ENCODE measurements around the gene KLHDC3.

Gene KLHDC3

DNA sequence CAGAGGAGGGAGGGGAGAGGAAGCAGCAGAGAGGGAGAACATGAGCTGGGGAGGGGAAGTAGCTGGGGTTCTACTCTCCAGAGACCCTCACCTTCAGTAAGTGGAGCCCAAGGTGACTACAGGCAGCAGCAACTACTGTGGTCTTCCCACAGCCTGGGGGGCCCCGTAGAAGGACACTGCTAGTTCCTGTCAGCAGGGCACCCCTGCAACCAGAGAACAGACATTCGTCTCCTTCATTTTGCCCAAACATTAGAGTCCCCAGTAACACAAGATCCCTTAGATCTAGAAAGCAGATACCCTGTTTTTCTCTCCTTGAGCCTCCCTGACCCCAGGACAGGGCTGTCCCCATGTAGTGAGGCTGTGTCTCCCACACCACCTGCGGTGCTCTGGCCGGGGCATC is 45.3 kb upstream of the KLHDC3 start:
- no peak overlapping the region for H3K4ac ChIP-seq (ENCODE audit: low read length)
- no peak overlapping the region for H3K18ac ChIP-seq (ENCODE audit: low read length)
- no peak overlapping the region for H3K4me2 ChIP-seq (ENCODE audit: insufficient read depth, low read length, poor library complexity, severe bottlenecking)
- no peak overlapping the region for H2BK120ac ChIP-seq (ENCODE audit: low read depth, low read length)
- no peak overlapping the region for H2BK12ac ChIP-seq (ENCODE audit: low read length)
- H3K27ac ChIP-seq (replicated peaks; ENCODE audit: low read length): no peak overlapping the region
- H2BK5ac ChIP-seq (ENCODE audit: low read length): no peak overlapping the region
- peaks cover 0 to 3% of the 10 kb centered on the region in 2 donors for H3K4me1 ChIP-seq (ENCODE audit: control insufficient read depth in 2 of 2, insufficient read depth in 1 of 2, low read depth in 1 of 2, low read length in 2 of 2)
- H3K4me3 ChIP-seq (ENCODE audit: low read length in 2 of 2): no peak overlapping the region
- no peak overlapping the region for H3K14ac ChIP-seq (ENCODE audit: low read length)
- no peak overlapping the region for H2AFZ ChIP-seq (ENCODE audit: low read length)
- H3K9ac ChIP-seq (ENCODE audit: low read depth, low read length, poor library complexity): no peak overlapping the region
- no peak overlapping the region for H2BK15ac ChIP-seq (ENCODE audit: low read length)
- H4K91ac ChIP-seq (ENCODE audit: low read depth, low read length, poor library complexity): no peak overlapping the region
- H4K8ac ChIP-seq (ENCODE audit: low read depth, low read length): no peak overlapping the region
- peaks cover 8 to 42% of the 10 kb centered on the region in 2 donors for H3K36me3 ChIP-seq (replicated peaks in 1 of 2; ENCODE audit: control insufficient read depth in 2 of 2, insufficient read depth in 2 of 2, low read length in 2 of 2)
- no peak for DNase-seq (ENCODE audit: low spot score)
- H3K79me1 ChIP-seq (ENCODE audit: low read depth, low read length): peaks cover 2% of the 10 kb centered on the region
- H3K27me3 ChIP-seq (ENCODE audit: control insufficient read depth in 3 of 3, insufficient read depth in 3 of 3, low read depth in 1 of 3, low read length in 3 of 3): no peaks in the 10 kb centered on the region
- H2AK5ac ChIP-seq (ENCODE audit: low read depth, low read length): no peak overlapping the region
- H3K23ac ChIP-seq (ENCODE audit: low read depth, low read length, poor library complexity): no peak overlapping the region
- WGBS, 2 donors (ENCODE audit: extremely low coverage in 2 of 2, insufficient read length in 2 of 2, insufficient replicate concordance in 1 of 2): no CpG with 5 or more reads among the region's 4 CpGs
- H3K9me3 ChIP-seq (replicated peaks in 1 of 2; ENCODE audit: control insufficient read depth in 2 of 2, insufficient read depth in 1 of 2, low read depth in 1 of 2, low read length in 2 of 2): no peaks in the 10 kb centered on the region

- Histone ChIP-seq H2BK12ac (ENCODE audit: low read length) (no peak overlapping the region), H3K9me3 (replicated peaks in 1 of 2; ENCODE audit: control insufficient read depth in 2 of 2, insufficient read depth in 1 of 2, low read depth in 1 of 2, low read length in 2 of 2) (no peaks in the 10 kb centered on the region), H4K91ac (ENCODE audit: low read depth, low read length, poor library complexity) (no peak overlapping the region), H3K79me1 (ENCODE audit: low read depth, low read length) (peaks cover 2% of the 10 kb centered on the region), H2AFZ (ENCODE audit: low read length) (no peak overlapping the region), H4K8ac (ENCODE audit: low read depth, low read length) (no peak overlapping the region), H3K4me1 (ENCODE audit: control insufficient read depth in 2 of 2, insufficient read depth in 1 of 2, low read depth in 1 of 2, low read length in 2 of 2) (no peaks in the 10 kb centered on the region), H2BK15ac (ENCODE audit: low read length) (no peak overlapping the region), H3K4ac (ENCODE audit: low read length) (no peak overlapping the region), H3K27me3 (ENCODE audit: control insufficient read depth in 3 of 3, insufficient read depth in 3 of 3, low read depth in 1 of 3, low read length in 3 of 3) (no peaks in the 10 kb centered on the region), H2BK120ac (ENCODE audit: low read depth, low read length) (no peak overlapping the region), H3K23ac (ENCODE audit: low read depth, low read length, poor library complexity) (no peak overlapping the region), H3K4me2 (ENCODE audit: insufficient read depth, low read length, poor library complexity, severe bottlenecking) (no peak overlapping the region), H2AK5ac (ENCODE audit: low read depth, low read length) (no peak overlapping the region), H2BK5ac (ENCODE audit: low read length) (no peak overlapping the region), H3K27ac (replicated peaks; ENCODE audit: low read length) (no peak overlapping the region), H3K4me3 (ENCODE audit: low read length in 2 of 2) (no peak overlapping the region), H3K9ac (ENCODE audit: low read depth, low read length, poor library complexity) (no peak overlapping the region), H3K36me3 (replicated peaks in 1 of 2; ENCODE audit: control insufficient read depth in 2 of 2, insufficient read depth in 2 of 2, low read length in 2 of 2) (peaks cover 8 to 39% of the 10 kb centered on the region in 2 donors), H3K14ac (ENCODE audit: low read length) (no peak overlapping the region), H3K18ac (ENCODE audit: low read length) (no peak overlapping the region)
- WGBS, 2 donors (ENCODE audit: extremely low coverage in 2 of 2, insufficient read length in 2 of 2, insufficient replicate concordance in 1 of 2): no CpG with 5 or more reads among the region's 2 CpGs
- no peak for DNase-seq (ENCODE audit: low spot score)
Observed at GRCh38 chr6:42969431-42969830, 44.6 kb upstream of the KLHDC3 start.

- no peak overlapping the region for H3K14ac ChIP-seq (ENCODE audit: low read length)
- H2BK12ac ChIP-seq (ENCODE audit: low read length): no peak overlapping the region
- no peak overlapping the region for H3K18ac ChIP-seq (ENCODE audit: low read length)
- H2BK15ac ChIP-seq (ENCODE audit: low read length): no peak overlapping the region
- no peak overlapping the region for H3K27ac ChIP-seq (replicated peaks; ENCODE audit: low read length)
- H4K8ac ChIP-seq (ENCODE audit: low read depth, low read length): no peak overlapping the region
- H3K9me3 ChIP-seq (replicated peaks in 1 of 2; ENCODE audit: control insufficient read depth in 2 of 2, insufficient read depth in 1 of 2, low read depth in 1 of 2, low read length in 2 of 2): peaks cover 0 to 1% of the 10 kb centered on the region in 2 donors
- H3K36me3 ChIP-seq (replicated peaks in 1 of 2; ENCODE audit: control insufficient read depth in 2 of 2, insufficient read depth in 2 of 2, low read length in 2 of 2): peaks cover 8 to 34% of the 10 kb centered on the region in 2 donors
- no CpG with 5 or more reads among the region's 4 CpGs for WGBS, 2 donors (ENCODE audit: extremely low coverage in 2 of 2, insufficient read length in 2 of 2, insufficient replicate concordance in 1 of 2)
- no peak overlapping the region for H2AFZ ChIP-seq (ENCODE audit: low read length)
- peaks cover 2% of the 10 kb centered on the region for H3K79me1 ChIP-seq (ENCODE audit: low read depth, low read length)
- H3K4me3 ChIP-seq (ENCODE audit: low read length in 2 of 2): no peak overlapping the region
- H3K4me1 ChIP-seq (ENCODE audit: control insufficient read depth in 2 of 2, insufficient read depth in 1 of 2, low read depth in 1 of 2, low read length in 2 of 2): no peaks in the 10 kb centered on the region
- no peak overlapping the region for H2BK5ac ChIP-seq (ENCODE audit: low read length)
- no peak overlapping the region for H3K4ac ChIP-seq (ENCODE audit: low read length)
- H2AK5ac ChIP-seq (ENCODE audit: low read depth, low read length): no peak overlapping the region
- DNase-seq (ENCODE audit: low spot score): no peak
- no peaks in the 10 kb centered on the region for H3K27me3 ChIP-seq (ENCODE audit: control insufficient read depth in 3 of 3, insufficient read depth in 3 of 3, low read depth in 1 of 3, low read length in 3 of 3)
- H3K23ac ChIP-seq (ENCODE audit: low read depth, low read length, poor library complexity): no peak overlapping the region
- H4K91ac ChIP-seq (ENCODE audit: low read depth, low read length, poor library complexity): no peak overlapping the region
- H3K9ac ChIP-seq (ENCODE audit: low read depth, low read length, poor library complexity): no peak overlapping the region
- no peak overlapping the region for H2BK120ac ChIP-seq (ENCODE audit: low read depth, low read length)
- no peak overlapping the region for H3K4me2 ChIP-seq (ENCODE audit: insufficient read depth, low read length, poor library complexity, severe bottlenecking)
Observed at GRCh38 chr6:42969934-42970333, 44.1 kb upstream of the KLHDC3 start.

DNA sequence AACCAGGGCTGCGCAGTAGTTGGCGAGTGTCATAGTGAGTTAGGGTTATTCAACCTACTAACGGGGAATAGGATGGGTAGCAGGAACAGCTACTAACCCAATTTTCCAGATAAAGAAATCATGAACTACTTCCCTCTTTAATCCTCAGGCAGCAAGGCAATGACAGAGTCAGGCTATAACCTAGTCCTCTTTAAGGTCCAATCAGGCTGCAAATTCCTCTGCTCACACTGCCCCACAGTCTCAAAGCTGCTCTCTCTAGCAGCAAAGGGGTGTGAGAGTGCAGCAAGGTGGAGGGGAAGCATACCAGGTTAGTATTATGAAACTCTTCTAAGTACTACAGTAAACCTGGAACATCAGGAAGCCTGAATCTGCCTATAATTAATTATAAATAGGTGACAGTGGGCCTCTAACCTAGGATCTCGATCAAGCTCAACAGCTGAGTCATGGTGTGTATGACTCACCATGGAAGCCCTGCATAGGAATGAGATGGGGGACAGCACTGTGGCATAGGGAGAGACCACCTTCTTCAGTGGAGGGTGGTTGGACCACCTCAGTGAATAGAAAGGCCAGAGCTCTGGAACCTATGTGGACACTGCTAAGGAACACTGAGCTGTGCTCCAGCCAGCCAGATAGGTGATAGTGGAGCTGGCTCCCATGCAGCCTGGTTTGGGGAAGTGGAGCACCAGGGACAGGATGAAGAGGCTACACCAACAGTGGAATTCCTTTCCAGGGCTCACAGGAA is 43.0 kb upstream of the KLHDC3 start:
- H2BK15ac ChIP-seq (ENCODE audit: low read length): no peak overlapping the region
- H3K23ac ChIP-seq (ENCODE audit: low read depth, low read length, poor library complexity): no peak overlapping the region
- H3K18ac ChIP-seq (ENCODE audit: low read length): no peak overlapping the region
- no peak overlapping the region for H3K14ac ChIP-seq (ENCODE audit: low read length)
- H3K9me3 ChIP-seq (replicated peaks in 1 of 2; ENCODE audit: control insufficient read depth in 2 of 2, insufficient read depth in 1 of 2, low read depth in 1 of 2, low read length in 2 of 2): peaks cover 0 to 1% of the 10 kb centered on the region in 2 donors
- H3K27me3 ChIP-seq (ENCODE audit: control insufficient read depth in 3 of 3, insufficient read depth in 3 of 3, low read depth in 1 of 3, low read length in 3 of 3): no peaks in the 10 kb centered on the region
- H2BK120ac ChIP-seq (ENCODE audit: low read depth, low read length): no peak overlapping the region
- H3K4ac ChIP-seq (ENCODE audit: low read length): no peak overlapping the region
- H3K36me3 ChIP-seq (replicated peaks in 1 of 2; ENCODE audit: control insufficient read depth in 2 of 2, insufficient read depth in 2 of 2, low read length in 2 of 2): peaks cover 5 to 26% of the 10 kb centered on the region in 2 donors
- no peak overlapping the region for H2AK5ac ChIP-seq (ENCODE audit: low read depth, low read length)
- no peak overlapping the region for H3K9ac ChIP-seq (ENCODE audit: low read depth, low read length, poor library complexity)
- no peak overlapping the region for H4K8ac ChIP-seq (ENCODE audit: low read depth, low read length)
- no peak overlapping the region for H3K4me3 ChIP-seq (ENCODE audit: low read length in 2 of 2)
- H3K4me2 ChIP-seq (ENCODE audit: insufficient read depth, low read length, poor library complexity, severe bottlenecking): no peak overlapping the region
- H3K27ac ChIP-seq (replicated peaks; ENCODE audit: low read length): no peak overlapping the region
- peaks cover 2% of the 10 kb centered on the region for H3K79me1 ChIP-seq (ENCODE audit: low read depth, low read length)
- no peak overlapping the region for H2BK12ac ChIP-seq (ENCODE audit: low read length)
- no peak for DNase-seq (ENCODE audit: low spot score)
- WGBS, 2 donors (ENCODE audit: extremely low coverage in 2 of 2, insufficient read length in 2 of 2, insufficient replicate concordance in 1 of 2): no CpG with 5 or more reads among the region's 4 CpGs
- H2AFZ ChIP-seq (ENCODE audit: low read length): no peak overlapping the region
- H4K91ac ChIP-seq (ENCODE audit: low read depth, low read length, poor library complexity): no peak overlapping the region
- no peaks in the 10 kb centered on the region for H3K4me1 ChIP-seq (ENCODE audit: control insufficient read depth in 2 of 2, insufficient read depth in 1 of 2, low read depth in 1 of 2, low read length in 2 of 2)
- H2BK5ac ChIP-seq (ENCODE audit: low read length): no peak overlapping the region

Data from neuronal stem cell (in vitro differentiated cells).